Memory B cell (primary cell): ENCODE results near the gene ZBTB9.

Source experiments
- ATAC-seq: fragments of 150-1000 bp; cut with Tn5 transposase; 2 replicates; pipeline ENCODE4 v1.10.0; 2021; ENCODE audit warnings: low read depth, mild to moderate bottlenecking, moderate library complexity
- DNase-seq, 2 donors: peaks; one replicate each; pipeline ENCODE4 v3.0.0; 2022; ENCODE audit warnings: low spot score in 2 of 2
- H3K27ac Mint-ChIP-seq: one replicate; pipeline ENCODE4 v1.8.0; 2022; ENCODE audit warnings: mild to moderate bottlenecking, moderate library complexity, mixed read lengths
- H3K27me3 Mint-ChIP-seq: one replicate; pipeline ENCODE4 v1.8.0; 2022; ENCODE audit warnings: mixed read lengths
- H3K36me3 Mint-ChIP-seq: one replicate; pipeline ENCODE4 v1.8.0; 2022; ENCODE audit warnings: mild to moderate bottlenecking, mixed read lengths
- H3K4me1 Mint-ChIP-seq: one replicate; pipeline ENCODE4 v1.8.0; 2022; ENCODE audit warnings: mixed read lengths
- H3K4me3 Mint-ChIP-seq: one replicate; pipeline ENCODE4 v1.8.0; 2022; ENCODE audit warnings: mild to moderate bottlenecking, moderate library complexity, mixed read lengths
- H3K9me3 Mint-ChIP-seq: one replicate; pipeline ENCODE4 v1.8.0; 2022; ENCODE audit warnings: mixed read lengths

The ZBTB9 gene

GRCh38 chr6:33433544-33434191, 20.7 kb upstream of the ZBTB9 start:
- Mint-ChIP-seq H3K27me3 (no peaks in the 10 kb centered on the region), H3K4me3 (peak overlapping the region; percentile 39), H3K27ac (peak overlapping the region; percentile 20), H3K36me3 (peaks cover 24% of the 10 kb centered on the region), H3K9me3 (no peaks in the 10 kb centered on the region), H3K4me1 (peaks cover 50% of the 10 kb centered on the region)
- ATAC-seq = no peak
- no peak for DNase-seq

- ATAC-seq (no peak), DNase-seq (no peak)
- Mint-ChIP-seq H3K4me3 (no peak overlapping the region), H3K36me3 (peaks cover 26% of the 10 kb centered on the region), H3K4me1 (peaks cover 39% of the 10 kb centered on the region), H3K27ac (no peak overlapping the region), H3K9me3 (no peaks in the 10 kb centered on the region), H3K27me3 (no peaks in the 10 kb centered on the region)
Measured at GRCh38 chr6:33434961-33435360, 19.4 kb upstream of the ZBTB9 start.

- Mint-ChIP-seq H3K27ac (no peak overlapping the region), H3K4me3 (no peak overlapping the region), H3K27me3 (no peaks in the 10 kb centered on the region), H3K4me1 (peaks cover 18% of the 10 kb centered on the region), H3K36me3 (peaks cover 34% of the 10 kb centered on the region), H3K9me3 (no peaks in the 10 kb centered on the region)
- DNase-seq (no peak), ATAC-seq (no peak)
Measured at GRCh38 chr6:33437666-33438065, 16.7 kb upstream of the ZBTB9 start.

- Mint-ChIP-seq H3K27me3 (no peaks in the 10 kb centered on the region), H3K4me1 (peaks cover 6% of the 10 kb centered on the region), H3K36me3 (peaks cover 29% of the 10 kb centered on the region), H3K4me3 (no peak overlapping the region), H3K27ac (peak overlapping the region; percentile 32), H3K9me3 (no peaks in the 10 kb centered on the region)
- DNase-seq (no peak), ATAC-seq (no peak)
Measured at GRCh38 chr6:33438978-33439594, 15.3 kb upstream of the ZBTB9 start.

- no peaks in the 10 kb centered on the region for H3K9me3 Mint-ChIP-seq
- DNase-seq (no peak), ATAC-seq (no peak)
- peak overlapping the region; percentile 36 for H3K27ac Mint-ChIP-seq
- H3K36me3 Mint-ChIP-seq = peaks cover 27% of the 10 kb centered on the region
- H3K4me1 Mint-ChIP-seq = peaks cover 4% of the 10 kb centered on the region
- H3K4me3 Mint-ChIP-seq = no peak overlapping the region
- no peaks in the 10 kb centered on the region for H3K27me3 Mint-ChIP-seq
Measured at GRCh38 chr6:33439956-33440648, 14.3 kb upstream of the ZBTB9 start.

- no peaks in the 10 kb centered on the region for H3K27me3 Mint-ChIP-seq
- ATAC-seq = no peak
- no peak for DNase-seq
- H3K27ac Mint-ChIP-seq = peak overlapping the region; percentile 36
- no peak overlapping the region for H3K4me3 Mint-ChIP-seq
- peaks cover 26% of the 10 kb centered on the region for H3K36me3 Mint-ChIP-seq
- no peaks in the 10 kb centered on the region for H3K9me3 Mint-ChIP-seq
- H3K4me1 Mint-ChIP-seq = peaks cover 4% of the 10 kb centered on the region
Measured at GRCh38 chr6:33440649-33441309, 13.6 kb upstream of the ZBTB9 start.

- no peaks in the 10 kb centered on the region for H3K9me3 Mint-ChIP-seq
- H3K4me3 Mint-ChIP-seq = no peak overlapping the region
- H3K27ac Mint-ChIP-seq = no peak overlapping the region
- H3K4me1 Mint-ChIP-seq = peaks cover 9% of the 10 kb centered on the region
- DNase-seq (no peak), ATAC-seq (no peak)
- H3K36me3 Mint-ChIP-seq = peaks cover 28% of the 10 kb centered on the region
- no peaks in the 10 kb centered on the region for H3K27me3 Mint-ChIP-seq
Measured at GRCh38 chr6:33441457-33441856, 12.9 kb upstream of the ZBTB9 start.

- DNase-seq = no peak
- H3K27me3 Mint-ChIP-seq = no peaks in the 10 kb centered on the region
- H3K9me3 Mint-ChIP-seq = no peaks in the 10 kb centered on the region
- H3K4me1 Mint-ChIP-seq = peaks cover 11% of the 10 kb centered on the region
- H3K27ac Mint-ChIP-seq = peak overlapping the region; percentile 66
- no peak for ATAC-seq
- no peak overlapping the region for H3K4me3 Mint-ChIP-seq
- H3K36me3 Mint-ChIP-seq = peaks cover 28% of the 10 kb centered on the region
Measured at GRCh38 chr6:33442283-33442682, 12.1 kb upstream of the ZBTB9 start.

GRCh38 chr6:33443025-33443424, 11.4 kb upstream of the ZBTB9 start:
- DNase-seq = no peak
- H3K27me3 Mint-ChIP-seq = no peaks in the 10 kb centered on the region
- H3K36me3 Mint-ChIP-seq = peaks cover 29% of the 10 kb centered on the region
- H3K4me3 Mint-ChIP-seq = no peak overlapping the region
- ATAC-seq = no peak
- no peaks in the 10 kb centered on the region for H3K9me3 Mint-ChIP-seq
- peaks cover 13% of the 10 kb centered on the region for H3K4me1 Mint-ChIP-seq
- H3K27ac Mint-ChIP-seq = peak overlapping the region; percentile 66

GRCh38 chr6:33443619-33444504, 10.5 kb upstream of the ZBTB9 start:
- no peak for DNase-seq
- Mint-ChIP-seq H3K27me3 (no peaks in the 10 kb centered on the region), H3K4me1 (peaks cover 17% of the 10 kb centered on the region), H3K9me3 (no peaks in the 10 kb centered on the region), H3K27ac (no peak overlapping the region), H3K36me3 (peaks cover 33% of the 10 kb centered on the region), H3K4me3 (no peak overlapping the region)
- no peak for ATAC-seq

- H3K27me3 Mint-ChIP-seq = no peaks in the 10 kb centered on the region
- H3K4me1 Mint-ChIP-seq = peaks cover 15% of the 10 kb centered on the region
- H3K27ac Mint-ChIP-seq = no peak overlapping the region
- H3K36me3 Mint-ChIP-seq = peaks cover 36% of the 10 kb centered on the region
- no peaks in the 10 kb centered on the region for H3K9me3 Mint-ChIP-seq
- DNase-seq = no peak
- no peak for ATAC-seq
- no peak overlapping the region for H3K4me3 Mint-ChIP-seq
Measured at GRCh38 chr6:33445119-33445603, 9.2 kb upstream of the ZBTB9 start.

- Mint-ChIP-seq H3K4me3 (no peak overlapping the region), H3K36me3 (peaks cover 34% of the 10 kb centered on the region), H3K4me1 (peaks cover 13% of the 10 kb centered on the region), H3K27ac (no peak overlapping the region), H3K9me3 (no peaks in the 10 kb centered on the region), H3K27me3 (no peaks in the 10 kb centered on the region)
- no peak for DNase-seq
- ATAC-seq = no peak
Measured at GRCh38 chr6:33446356-33446755, 8.0 kb upstream of the ZBTB9 start.

GRCh38 chr6:33450434-33450833, 3.9 kb upstream of the ZBTB9 start:
- ATAC-seq (no peak), DNase-seq (no peak)
- peak overlapping the region; percentile 45 for H3K27ac Mint-ChIP-seq
- no peaks in the 10 kb centered on the region for H3K27me3 Mint-ChIP-seq
- no peaks in the 10 kb centered on the region for H3K9me3 Mint-ChIP-seq
- peaks cover 32% of the 10 kb centered on the region for H3K4me1 Mint-ChIP-seq
- no peak overlapping the region for H3K4me3 Mint-ChIP-seq
- H3K36me3 Mint-ChIP-seq = peaks cover 27% of the 10 kb centered on the region
